GM18505 (cell line): ENCODE data around the gene MISP3.

Experiments
- ATAC-seq: cut with Tn5 transposase; IDR thresholded peaks from one replicate; pipeline ENCODE4 v1.9.1; 2021; ENCODE audit not compliant: unreplicated experiment
- POLR2A ChIP-seq: IDR thresholded peaks from 4 replicates; pipeline ENCODE4 v1.6.1; 2011; ENCODE audit warnings: borderline replicate concordance; ENCODE audit not compliant: insufficient read depth, insufficient read length; ENCODE audit errors: extremely low read depth

The MISP3 gene

GRCh38 chr19:14081797-14082674 is 9.4 kb downstream of the MISP3 start:
- TF ChIP-seq POLR2A, result no peak
- ATAC-seq, result peak; percentile 12

GRCh38 chr19:14082675-14082960 is 10.0 kb downstream of the MISP3 start:
- ATAC-seq, result no peak

GRCh38 chr19:14085309-14085995 is 12.9 kb downstream of the MISP3 start, which contains the start of gene C19orf67:
Gene C19orf67, minus strand, starts transcription at chr19:14085783. Its CDS starts 156 bp downstream, at chr19:14085627.
- no peak for TF ChIP-seq POLR2A
- ATAC-seq, result no peak

More at GRCh38 chr19:14082675-14082960, 10.0 kb downstream of the MISP3 start:
- no peak for TF ChIP-seq POLR2A

- TF ChIP-seq POLR2A, result no peak
- ATAC-seq, result no peak
Observed at GRCh38 chr19:14086098-14086497, 13.5 kb downstream of the MISP3 start.

GRCh38 chr19:14088634-14089411 is 16.2 kb downstream of the MISP3 start:
- no peak for TF ChIP-seq POLR2A
- no peak for ATAC-seq

GRCh38 chr19:14089412-14089661 is 16.8 kb downstream of the MISP3 start:
- no peak for ATAC-seq
- TF ChIP-seq POLR2A, result no peak

- no peak for TF ChIP-seq POLR2A
- no peak for ATAC-seq
Observed at GRCh38 chr19:14089662-14090508, 17.3 kb downstream of the MISP3 start.

GRCh38 chr19:14090509-14091080 is 18.0 kb downstream of the MISP3 start, which contains the start of gene SAMD1:
Gene SAMD1, minus strand, starts transcription at chr19:14090751.
- no peak for TF ChIP-seq POLR2A
- ATAC-seq, result peak; percentile 40

GRCh38 chr19:14091081-14091812 is 18.7 kb downstream of the MISP3 start:
- TF ChIP-seq POLR2A, result peak; percentile 71
- ATAC-seq, result peak; percentile 47

GRCh38 chr19:14091813-14092462 is 19.4 kb downstream of the MISP3 start:
- ATAC-seq, result peak; percentile 1
- no peak for TF ChIP-seq POLR2A

GRCh38 chr19:14093117-14093823 is 20.7 kb downstream of the MISP3 start:
- no peak for ATAC-seq
- TF ChIP-seq POLR2A, result no peak
